Smooth muscle cell (in vitro differentiated cells): ENCODE measurements around the gene ASPHD2. TPM values are rescaled to one million over a fixed set of nuclear protein-coding genes. Genes with fewer than 3 reads are reported as not detected.

Experiments used
- DNase-seq: peaks from one replicate; lab custom pipeline; 2025; ENCODE audit not compliant: unreplicated experiment; lab: John Stamatoyannopoulos, UW
- H2AFZ ChIP-seq: fragments of 200-600 bp; sonication (generic); 2 replicates; pipeline ENCODE4 v1.6.0; 2016; ENCODE audit warnings: antibody characterized with exemption, low read depth, mild to moderate bottlenecking
- H3F3A ChIP-seq: fragments of 200-600 bp; sonication (generic); 2 replicates; pipeline ENCODE4 v1.6.0; 2017; ENCODE audit warnings: antibody characterized with exemption, low read depth
- H3K27ac ChIP-seq: fragments of 200-600 bp; sonication (generic); 2 replicates; pipeline ENCODE4 v1.5.1; 2016; ENCODE audit warnings: low read depth, mild to moderate bottlenecking
- H3K27me3 ChIP-seq: fragments of 200-600 bp; sonication (generic); 2 replicates; pipeline ENCODE4 v1.6.1; 2016; ENCODE audit warnings: low read depth, mild to moderate bottlenecking
- H3K36me3 ChIP-seq: fragments of 200-600 bp; sonication (generic); 2 replicates; pipeline ENCODE4 v1.5.1; 2016; ENCODE audit warnings: low read depth
- H3K4me1 ChIP-seq: fragments of 200-600 bp; sonication (generic); 2 replicates; pipeline ENCODE4 v1.5.1; 2016; ENCODE audit warnings: low read depth
- H3K4me2 ChIP-seq: fragments of 200-600 bp; sonication (generic); 2 replicates; pipeline ENCODE4 v1.6.0; 2016; ENCODE audit warnings: mild to moderate bottlenecking
- H3K4me3 ChIP-seq: fragments of 200-600 bp; sonication (generic); 2 replicates; pipeline ENCODE4 v1.5.1; 2016; ENCODE audit warnings: mild to moderate bottlenecking
- H3K79me2 ChIP-seq: fragments of 200-600 bp; sonication (generic); 2 replicates; pipeline ENCODE4 v1.6.0; 2016; ENCODE audit warnings: low read depth, mild to moderate bottlenecking
- H3K9ac ChIP-seq: fragments of 200-600 bp; sonication (generic); 2 replicates; pipeline ENCODE4 v1.6.0; 2016; ENCODE audit warnings: low read depth
- H3K9me3 ChIP-seq: fragments of 200-600 bp; sonication (generic); replicated peaks from 2 replicates; pipeline ENCODE4 v1.5.1; 2016; ENCODE audit warnings: low read depth
- H4K20me1 ChIP-seq: fragments of 200-600 bp; sonication (generic); 2 replicates; pipeline ENCODE4 v1.6.0; 2016; ENCODE audit warnings: low read depth
- CTCF ChIP-seq: fragments of 200-600 bp; sonication (generic); IDR thresholded peaks from 2 replicates; pipeline ENCODE4 v1.5.1; 2017; ENCODE audit warnings: borderline replicate concordance, mild to moderate bottlenecking, antibody characterized with exemption; ENCODE audit not compliant: insufficient read depth, poor library complexity, severe bottlenecking
- WGBS: methylation state at CpG from one replicate; pipeline ENCODE4 v1.1.7; 2016; ENCODE audit warnings: low lambda C conversion rate; 5-methylcytosine and 5-hydroxymethylcytosine counted together
- polyA plus RNA-seq: library from polyadenylated mRNA; unstranded; fragments of >200 nt; fragmentation: Nextera tagmentation; extraction: Ambion mirVana; gene quantifications from 2 replicates; pipeline ENCODE4 v1.2.1, GENCODE V29; 2016
- total RNA-seq: library from RNA; depleted of rRNA; stranded (reverse); fragments of >200 nt; gene quantifications from 2 replicates; pipeline ENCODE4 v1.2.3, GENCODE V29; 2014

ASPHD2 gene
- total and polyA plus RNA-seq, 2 experiments from 2014 or later = 3.7 to 4.5 TPM

- no peak overlapping the region for H2AFZ ChIP-seq
- WGBS = 76% methylated on average over 7 of the region's 8 CpGs
- DNase-seq = no peak
- no peak for TF ChIP-seq CTCF
- H3K4me3 ChIP-seq = no peak overlapping the region
- no peaks in the 10 kb centered on the region for H3F3A ChIP-seq
- H4K20me1 ChIP-seq = no peaks in the 10 kb centered on the region
- no peaks in the 10 kb centered on the region for H3K36me3 ChIP-seq
- no peak overlapping the region for H3K9ac ChIP-seq
- H3K79me2 ChIP-seq = no peaks in the 10 kb centered on the region
- no peaks in the 10 kb centered on the region for H3K9me3 ChIP-seq
- H3K27ac ChIP-seq = peak overlapping the region; percentile 18
- no peak overlapping the region for H3K4me2 ChIP-seq
- no peaks in the 10 kb centered on the region for H3K4me1 ChIP-seq
- H3K27me3 ChIP-seq = no peaks in the 10 kb centered on the region
Measured at GRCh38 chr22:26444777-26445176, 15.7 kb downstream of the ASPHD2 start.

GRCh38 chr22:26445577-26446275 lies 16.7 kb downstream of the ASPHD2 start:
- DNase-seq = no peak
- no peak for TF ChIP-seq CTCF
- no peaks in the 10 kb centered on the region for H3K9me3 ChIP-seq
- no peaks in the 10 kb centered on the region for H3K27me3 ChIP-seq
- no peaks in the 10 kb centered on the region for H3K4me1 ChIP-seq
- H3F3A ChIP-seq = no peaks in the 10 kb centered on the region
- 88% methylated on average over 15 of the region's 15 CpGs for WGBS
- H3K4me2 ChIP-seq = no peak overlapping the region
- no peak overlapping the region for H3K9ac ChIP-seq
- no peaks in the 10 kb centered on the region for H3K36me3 ChIP-seq
- no peaks in the 10 kb centered on the region for H4K20me1 ChIP-seq
- H2AFZ ChIP-seq = no peak overlapping the region
- no peak overlapping the region for H3K27ac ChIP-seq
- no peaks in the 10 kb centered on the region for H3K79me2 ChIP-seq
- H3K4me3 ChIP-seq = no peak overlapping the region

- Histone ChIP-seq H3K4me2 (no peak overlapping the region), H3K79me2 (no peaks in the 10 kb centered on the region)
- WGBS = 95% methylated on average over 17 of the region's 17 CpGs
Measured at GRCh38 chr22:26446808-26447515, 17.9 kb downstream of the ASPHD2 start.

More at GRCh38 chr22:26446808-26447515, 17.9 kb downstream of the ASPHD2 start:
- no peaks in the 10 kb centered on the region for H3F3A ChIP-seq
- no peak overlapping the region for H3K27ac ChIP-seq
- H3K36me3 ChIP-seq = no peaks in the 10 kb centered on the region
- H2AFZ ChIP-seq = no peak overlapping the region
- DNase-seq = no peak
- H3K4me3 ChIP-seq = no peak overlapping the region
- TF ChIP-seq CTCF = no peak
- no peaks in the 10 kb centered on the region for H4K20me1 ChIP-seq
- no peaks in the 10 kb centered on the region for H3K4me1 ChIP-seq
- H3K9ac ChIP-seq = no peak overlapping the region
- no peaks in the 10 kb centered on the region for H3K27me3 ChIP-seq
- H3K9me3 ChIP-seq = no peaks in the 10 kb centered on the region
